Left forelimb (tissue), 1 donor: ENCODE measurements around the gene VPS11.
"Not testable (repeated sequence)": the region's sequence is repeated elsewhere in the genome, so short reads cannot be mapped to it uniquely, and the experiment has no call there.

Experiments used
- DNase-seq: peaks from one replicate; pipeline ENCODE4 v3.0.0-alpha.2; 2018; ENCODE audit warnings: low spot score

The VPS11 gene

GRCh38 chr11:119038884-119039283, 28.7 kb upstream of the VPS11 start:
- DNase-seq = no peak

GRCh38 chr11:119039471-119039870, 28.1 kb upstream of the VPS11 start:
- not testable (repeated sequence) for DNase-seq

GRCh38 chr11:119041821-119042514, 25.6 kb upstream of the VPS11 start:
- DNase-seq = no peak

GRCh38 chr11:119042927-119043326, 24.7 kb upstream of the VPS11 start:
- no peak for DNase-seq

- DNase-seq = no peak
Measured at GRCh38 chr11:119044708-119045107, 22.9 kb upstream of the VPS11 start.

GRCh38 chr11:119046489-119046888, 21.1 kb upstream of the VPS11 start:
- DNase-seq = no peak

GRCh38 chr11:119047205-119047604, 20.4 kb upstream of the VPS11 start:
- DNase-seq = no peak

- DNase-seq = no peak
Measured at GRCh38 chr11:119048644-119049043, 19.0 kb upstream of the VPS11 start.

- DNase-seq = no peak
Measured at GRCh38 chr11:119049081-119049480, 18.5 kb upstream of the VPS11 start.

GRCh38 chr11:119051440-119052162, 16.0 kb upstream of the VPS11 start:
- no peak for DNase-seq

GRCh38 chr11:119052163-119052814, 15.3 kb upstream of the VPS11 start:
- no peak for DNase-seq

GRCh38 chr11:119054418-119054817, 13.2 kb upstream of the VPS11 start:
- no peak for DNase-seq

GRCh38 chr11:119055901-119056300, 11.7 kb upstream of the VPS11 start:
- no peak for DNase-seq

GRCh38 chr11:119056421-119056999, 11.1 kb upstream of the VPS11 start:
- no peak for DNase-seq

GRCh38 chr11:119057000-119057769, 10.4 kb upstream of the VPS11 start, which contains the start of gene HYOU1:
Gene HYOU1 (minus strand): TSS chr11:119057205. CDS start chr11:119056160, 1,045 bp downstream.
- peak; percentile 99 for DNase-seq

GRCh38 chr11:119059128-119059527, 8.5 kb upstream of the VPS11 start:
- DNase-seq = not testable (repeated sequence)

GRCh38 chr11:119061256-119061655, 6.4 kb upstream of the VPS11 start:
- no peak for DNase-seq

GRCh38 chr11:119062779-119063178, 4.8 kb upstream of the VPS11 start:
- DNase-seq = no peak

- no peak for DNase-seq
Measured at GRCh38 chr11:119065369-119065768, 2.2 kb upstream of the VPS11 start.

GRCh38 chr11:119077839-119078238, 10.2 kb downstream of the VPS11 start:
- no peak for DNase-seq

- DNase-seq = no peak
Measured at GRCh38 chr11:119078675-119079420, 11.2 kb downstream of the VPS11 start.
